GM13977 (cell line): ENCODE measurements around the gene NANOS2.

Experiments used
- DNase-seq: peaks from one replicate; pipeline ENCODE4 v3.0.0; 2012; ENCODE audit warnings: low spot score
- in situ Hi-C: fragments of 300-500 bp; cut with MboI; formaldehyde crosslinking; loops from one replicate; pipeline ENCODE4 v1.12.0; 2022; ENCODE audit warnings: low sequenced_read_pairs, low pct_unique_long_range_greater_than_20kb, mixed read lengths, inconsistent platforms; ENCODE audit not compliant: unreplicated experiment
- TF ChIP-seq, protein P1 (sequence below): IDR thresholded peaks from 2 replicates; pipeline ENCODE4 v1.5.1; 2012; ENCODE audit warnings: mild to moderate bottlenecking, control low read depth; ENCODE audit not compliant: insufficient read depth; ENCODE audit errors: extremely low read depth, missing control alignments

The NANOS2 gene

DNA sequence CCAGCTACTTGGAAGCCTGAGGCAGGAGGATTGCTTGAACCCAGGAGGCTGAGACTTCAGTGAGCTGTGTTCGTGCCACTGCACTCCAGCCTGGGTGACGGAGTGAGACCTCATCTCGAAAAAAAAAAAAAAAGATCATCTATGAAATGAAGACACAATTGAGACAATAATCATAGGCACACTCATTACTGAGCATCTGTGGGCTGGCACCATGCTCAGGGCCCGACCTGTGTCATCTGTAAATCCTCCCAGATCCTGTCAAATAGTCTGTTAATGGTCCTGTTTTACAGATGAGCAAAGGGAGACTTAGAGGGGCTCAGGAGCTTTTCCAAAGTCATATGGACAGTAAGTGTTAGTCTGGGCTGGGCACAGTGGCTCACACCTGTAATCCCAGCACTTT is 4.1 kb upstream of the NANOS2 start:
- TF ChIP-seq, protein P1, sequence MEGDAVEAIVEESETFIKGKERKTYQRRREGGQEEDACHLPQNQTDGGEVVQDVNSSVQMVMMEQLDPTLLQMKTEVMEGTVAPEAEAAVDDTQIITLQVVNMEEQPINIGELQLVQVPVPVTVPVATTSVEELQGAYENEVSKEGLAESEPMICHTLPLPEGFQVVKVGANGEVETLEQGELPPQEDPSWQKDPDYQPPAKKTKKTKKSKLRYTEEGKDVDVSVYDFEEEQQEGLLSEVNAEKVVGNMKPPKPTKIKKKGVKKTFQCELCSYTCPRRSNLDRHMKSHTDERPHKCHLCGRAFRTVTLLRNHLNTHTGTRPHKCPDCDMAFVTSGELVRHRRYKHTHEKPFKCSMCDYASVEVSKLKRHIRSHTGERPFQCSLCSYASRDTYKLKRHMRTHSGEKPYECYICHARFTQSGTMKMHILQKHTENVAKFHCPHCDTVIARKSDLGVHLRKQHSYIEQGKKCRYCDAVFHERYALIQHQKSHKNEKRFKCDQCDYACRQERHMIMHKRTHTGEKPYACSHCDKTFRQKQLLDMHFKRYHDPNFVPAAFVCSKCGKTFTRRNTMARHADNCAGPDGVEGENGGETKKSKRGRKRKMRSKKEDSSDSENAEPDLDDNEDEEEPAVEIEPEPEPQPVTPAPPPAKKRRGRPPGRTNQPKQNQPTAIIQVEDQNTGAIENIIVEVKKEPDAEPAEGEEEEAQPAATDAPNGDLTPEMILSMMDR, result no peak
- in situ Hi-C loops, result no loop called here
- DNase-seq, result no peak

DNA sequence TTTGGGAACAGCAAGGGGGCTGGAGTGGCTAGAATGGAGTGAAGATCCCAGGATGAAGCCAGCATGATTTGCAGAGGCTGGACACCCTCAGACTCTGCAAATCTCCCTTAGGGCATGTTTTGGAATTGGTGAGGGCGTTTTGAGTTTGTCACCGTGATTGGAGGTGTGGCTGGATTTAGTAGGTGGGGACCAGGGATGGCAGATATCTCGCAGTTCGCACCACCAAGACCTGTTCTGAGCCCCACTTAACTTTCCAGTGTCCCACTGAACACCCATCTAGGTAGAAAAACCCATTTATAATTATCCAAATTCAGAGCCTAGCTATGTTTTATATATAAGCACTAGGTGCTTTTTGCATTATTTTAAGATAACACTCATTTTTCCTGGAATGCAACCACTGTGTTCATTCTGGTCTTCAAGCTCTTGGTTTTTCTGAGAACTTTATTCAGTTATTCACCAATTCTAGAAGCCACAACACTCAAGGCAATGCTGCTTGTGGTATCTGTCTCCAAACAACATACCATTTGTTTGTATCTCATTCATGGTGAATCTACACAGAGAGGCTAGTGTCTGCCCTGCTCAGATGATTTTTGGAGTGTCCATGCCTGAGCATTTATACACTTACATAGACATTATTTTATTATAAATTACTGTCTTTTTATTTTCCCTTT is 3.0 kb upstream of the NANOS2 start:
- no peak for DNase-seq
- in situ Hi-C loops, result no loop called here
- TF ChIP-seq, protein P1, result no peak

DNA sequence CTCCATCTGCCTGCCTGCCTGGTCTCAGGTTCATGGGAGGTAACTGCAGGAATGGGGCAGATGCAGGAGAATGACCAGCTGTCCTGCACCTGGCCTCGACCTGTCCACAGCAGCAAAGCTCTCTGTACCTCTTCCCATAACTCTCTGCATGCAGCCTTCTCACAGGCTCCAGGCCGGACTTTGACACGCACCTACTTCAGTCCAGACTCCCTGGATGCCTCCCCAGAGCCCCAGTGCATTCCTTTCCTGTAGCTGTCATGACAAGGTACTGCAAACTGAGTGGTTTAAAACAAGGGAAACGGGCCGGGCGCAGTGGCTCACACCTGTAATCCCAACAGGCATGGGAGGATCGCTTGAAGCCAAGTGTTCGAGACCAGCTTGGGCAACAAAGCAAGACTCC is 3.3 kb downstream of the NANOS2 start:
- no peak for DNase-seq
- in situ Hi-C loops, result no loop called here

DNA sequence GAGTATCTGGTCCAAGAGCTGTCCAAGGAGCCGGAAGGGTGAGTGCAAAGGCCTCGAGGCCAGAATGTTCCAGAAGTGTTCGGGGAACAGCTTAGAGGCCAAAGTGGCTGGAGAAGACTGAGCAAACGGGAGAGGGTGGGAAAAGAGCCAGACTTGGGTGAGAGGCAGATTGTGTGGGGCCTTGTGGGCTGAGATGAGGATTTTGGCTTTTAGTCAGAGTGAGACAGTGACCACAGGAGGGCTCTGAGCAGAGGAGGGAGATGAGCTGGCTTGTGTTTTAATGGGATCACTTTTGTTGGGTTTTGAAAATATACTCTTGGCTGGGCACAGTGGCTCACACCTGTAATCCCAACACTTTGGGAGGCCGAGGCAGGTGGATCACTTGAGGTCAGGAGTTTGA is 5.6 kb downstream of the NANOS2 start:
- no peak for DNase-seq
- in situ Hi-C loops, result no loop called here
- TF ChIP-seq, protein P1, result no peak

More for the DNA sequence above, 3.3 kb downstream of the NANOS2 start:
- TF ChIP-seq, protein P1, result no peak

DNA sequence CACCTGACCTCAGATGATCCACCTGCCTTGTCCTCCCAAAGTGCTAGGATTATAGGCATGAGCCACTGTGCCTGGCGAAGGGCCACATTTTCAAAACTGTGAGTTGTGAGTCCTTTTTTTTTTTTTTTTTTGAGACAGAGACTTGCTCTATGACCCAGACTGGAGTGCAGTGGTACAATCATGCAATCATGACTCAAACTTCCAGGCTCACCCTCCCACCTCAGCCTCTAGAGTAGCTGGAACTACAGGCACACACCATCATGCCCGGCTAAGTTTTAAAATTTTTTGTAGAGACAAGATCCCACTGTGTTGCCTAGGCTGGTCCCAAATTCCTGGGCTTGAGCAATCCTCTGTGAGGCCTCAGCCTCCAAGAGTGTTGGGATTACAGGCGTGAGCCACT is 8.4 kb downstream of the NANOS2 start:
- TF ChIP-seq, protein P1, result no peak
- in situ Hi-C loops, result no loop called here
- DNase-seq, result no peak

DNA sequence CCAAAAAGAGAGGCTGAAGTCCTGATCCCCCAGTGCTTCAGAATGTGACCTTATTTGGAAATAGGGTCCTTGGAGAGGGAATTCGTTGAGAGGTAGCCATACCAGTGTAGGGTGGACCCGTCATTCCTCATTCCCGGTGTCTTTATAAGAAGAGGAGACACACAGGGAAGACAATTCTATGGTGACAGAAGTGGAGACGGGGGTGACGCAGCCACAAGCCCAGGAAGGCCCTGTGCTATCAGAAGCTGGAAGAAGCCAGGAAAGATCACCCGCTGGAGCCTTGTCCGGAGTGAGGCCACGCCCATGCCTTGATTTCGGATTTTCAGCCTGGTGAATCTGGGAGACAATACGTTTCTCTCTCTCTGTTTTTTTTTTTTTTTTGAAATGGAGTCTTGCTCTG is 9.6 kb downstream of the NANOS2 start:
- in situ Hi-C loops, result no loop called here
- DNase-seq, result no peak
- TF ChIP-seq, protein P1, result no peak
